ENCODE results near the gene DNAH6. TPM values are rescaled to one million over a fixed set of nuclear protein-coding genes. Genes with fewer than 3 reads are reported as not detected.
"Not testable (repeated sequence)": the region's sequence is repeated elsewhere in the genome, so short reads cannot be mapped to it uniquely, and the experiment has no call there.

The DNAH6 gene
- total and polyA plus RNA-seq, 8 donors = 1.3 to 6.2 (median 3.6) TPM

DNA sequence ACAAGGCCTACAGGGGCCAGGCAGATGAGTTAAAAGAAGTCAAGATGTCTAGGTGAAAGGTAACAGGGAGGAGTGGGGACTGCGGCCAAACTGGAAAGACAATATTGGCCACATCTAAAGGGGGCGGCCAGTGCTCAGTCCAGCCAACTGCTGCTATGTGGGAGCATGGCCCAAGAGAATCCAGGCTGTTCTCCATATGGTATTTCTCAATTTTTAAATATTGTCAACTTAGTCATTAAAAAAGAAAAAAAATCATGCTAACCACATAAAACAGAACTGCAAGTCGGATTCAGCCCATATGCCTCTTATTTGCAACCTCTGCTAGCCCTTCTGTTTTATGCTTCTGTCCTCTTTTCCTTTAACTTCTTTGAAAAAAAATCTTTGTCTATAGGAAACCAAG is 349.8 kb downstream of the DNAH6 start:
- Histone ChIP-seq H3K4me3 (no peak overlapping the region), H3K27ac (no peak overlapping the region), H3K27me3 (no peaks in the 10 kb centered on the region), H3K4me1 (no peaks in the 10 kb centered on the region), H3K36me3 (no peaks in the 10 kb centered on the region), H3K9me3 (no peaks in the 10 kb centered on the region)
- peak; percentile 24 for ATAC-seq
- TF ChIP-seq, protein P1, sequence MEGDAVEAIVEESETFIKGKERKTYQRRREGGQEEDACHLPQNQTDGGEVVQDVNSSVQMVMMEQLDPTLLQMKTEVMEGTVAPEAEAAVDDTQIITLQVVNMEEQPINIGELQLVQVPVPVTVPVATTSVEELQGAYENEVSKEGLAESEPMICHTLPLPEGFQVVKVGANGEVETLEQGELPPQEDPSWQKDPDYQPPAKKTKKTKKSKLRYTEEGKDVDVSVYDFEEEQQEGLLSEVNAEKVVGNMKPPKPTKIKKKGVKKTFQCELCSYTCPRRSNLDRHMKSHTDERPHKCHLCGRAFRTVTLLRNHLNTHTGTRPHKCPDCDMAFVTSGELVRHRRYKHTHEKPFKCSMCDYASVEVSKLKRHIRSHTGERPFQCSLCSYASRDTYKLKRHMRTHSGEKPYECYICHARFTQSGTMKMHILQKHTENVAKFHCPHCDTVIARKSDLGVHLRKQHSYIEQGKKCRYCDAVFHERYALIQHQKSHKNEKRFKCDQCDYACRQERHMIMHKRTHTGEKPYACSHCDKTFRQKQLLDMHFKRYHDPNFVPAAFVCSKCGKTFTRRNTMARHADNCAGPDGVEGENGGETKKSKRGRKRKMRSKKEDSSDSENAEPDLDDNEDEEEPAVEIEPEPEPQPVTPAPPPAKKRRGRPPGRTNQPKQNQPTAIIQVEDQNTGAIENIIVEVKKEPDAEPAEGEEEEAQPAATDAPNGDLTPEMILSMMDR (IDR thresholded peaks at IDR 0.05) = no peak
- intact Hi-C loops (cut with DNase I) = loop anchor here in 1 of 2 donors (5.0 kb wide), 1 partner anchor 369 kb away; no protein-coding TSS in a partner anchor
- no peak for DNase-seq

DNA sequence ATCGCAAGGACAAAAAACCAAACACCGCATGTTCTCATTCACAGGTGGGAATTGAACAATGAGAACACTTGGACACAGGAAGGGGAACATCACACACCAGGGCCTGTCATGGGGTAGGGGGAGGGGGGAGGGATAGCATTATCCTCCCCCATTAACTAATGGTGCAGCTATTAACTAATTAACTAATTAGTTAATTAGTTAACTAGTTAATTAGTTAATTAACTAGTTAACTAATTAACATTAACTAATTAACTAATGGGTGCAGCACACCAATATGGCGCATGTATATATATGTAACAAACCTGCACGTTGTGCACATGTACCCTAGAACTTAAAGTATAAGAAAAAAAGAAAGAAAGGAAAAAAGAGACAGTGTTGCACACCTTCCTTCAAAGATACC is 352.0 kb downstream of the DNAH6 start:
- H3K9me3 ChIP-seq, H3K36me3 ChIP-seq, H3K27ac ChIP-seq, DNase-seq, H3K4me1 ChIP-seq, H3K27me3 ChIP-seq, H3K4me3 ChIP-seq, ATAC-seq: not testable (repeated sequence)
- intact Hi-C loops (cut with DNase I) = loop anchor here in 1 of 2 donors (5.0 kb wide), 1 partner anchor 371 kb away; no protein-coding TSS in a partner anchor

Other genes with a start within 250 kb of the DNAH6 start
- gene SUCLG1, start 57.2 kb upstream of the DNAH6 start, total RNA-seq = 10 to 100 TPM; 62.2 to 63.1 TPM
- gene SUCLG1, start 57.2 kb upstream of the DNAH6 start, polyA plus RNA-seq (ENCODE audit: insufficient read length in 6 of 6) = 100 to 1,000 TPM; 108 to 126 (median 116) TPM

Data from left lung (tissue), 10 donors.